Fibroblast of villous mesenchyme (primary cell): ENCODE data around the gene TSPAN14. TPM values are rescaled to one million over a fixed set of nuclear protein-coding genes. Genes with fewer than 3 reads are reported as not detected.

Experiments used
- DNase-seq: peaks from one replicate; pipeline ENCODE4 v3.0.0-alpha.2; 2010; ENCODE audit warnings: low read depth
- H3K4me3 ChIP-seq: 2 replicates; pipeline ENCODE4 v1.5.1; 2011; ENCODE audit warnings: low read depth, mild to moderate bottlenecking, low read length
- total RNA-seq: library from RNA; depleted of rRNA; stranded (reverse); fragments of >200 nt; gene quantifications from 2 replicates; pipeline ENCODE4 v1.2.3, GENCODE V29; 2012
- TF ChIP-seq, protein P1 (sequence below): IDR thresholded peaks from 2 replicates; pipeline ENCODE4 v1.5.1; 2012; ENCODE audit warnings: low read depth, mild to moderate bottlenecking, low read length; ENCODE audit not compliant: insufficient read depth

TSPAN14 gene
- total RNA-seq, 1 donor = 51.4 TPM

DNA sequence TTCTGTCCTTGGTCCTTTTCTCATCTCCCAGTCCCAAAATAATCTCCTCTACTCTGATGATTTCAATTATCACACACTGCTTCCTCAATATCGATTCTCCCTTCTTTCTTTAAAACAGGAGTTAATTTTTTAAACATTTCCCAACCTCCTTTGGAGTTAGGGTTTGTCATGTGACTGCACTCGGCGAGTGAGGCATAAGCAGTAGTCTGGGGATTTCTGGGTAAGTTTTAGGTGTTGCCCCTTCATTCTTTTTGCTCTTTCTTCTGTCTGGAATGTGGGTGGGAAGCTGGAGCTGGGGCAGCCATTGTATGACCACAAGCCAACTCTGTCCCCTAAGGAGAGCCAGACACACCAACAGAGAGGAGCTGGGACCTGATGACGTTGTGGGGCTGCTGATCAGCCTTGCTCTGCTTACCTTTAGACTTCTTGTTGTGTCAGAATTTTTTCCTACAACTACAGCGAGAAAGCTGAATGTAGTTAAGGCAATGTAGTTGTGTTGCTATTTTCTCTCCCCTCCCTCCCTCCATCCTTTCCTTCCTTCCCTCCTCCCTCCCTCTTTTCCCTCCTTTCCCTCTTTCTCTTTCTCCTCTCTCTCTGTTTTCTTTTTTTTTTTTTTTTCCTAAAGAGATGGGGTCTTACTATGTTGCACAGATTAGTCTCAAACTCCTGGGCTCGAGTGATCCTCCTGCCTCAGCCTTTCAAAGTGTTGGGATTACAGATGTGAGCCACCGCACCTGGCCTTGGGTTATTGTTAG, 6.5 kb upstream of the TSPAN14 start:
- TF ChIP-seq, protein P1, sequence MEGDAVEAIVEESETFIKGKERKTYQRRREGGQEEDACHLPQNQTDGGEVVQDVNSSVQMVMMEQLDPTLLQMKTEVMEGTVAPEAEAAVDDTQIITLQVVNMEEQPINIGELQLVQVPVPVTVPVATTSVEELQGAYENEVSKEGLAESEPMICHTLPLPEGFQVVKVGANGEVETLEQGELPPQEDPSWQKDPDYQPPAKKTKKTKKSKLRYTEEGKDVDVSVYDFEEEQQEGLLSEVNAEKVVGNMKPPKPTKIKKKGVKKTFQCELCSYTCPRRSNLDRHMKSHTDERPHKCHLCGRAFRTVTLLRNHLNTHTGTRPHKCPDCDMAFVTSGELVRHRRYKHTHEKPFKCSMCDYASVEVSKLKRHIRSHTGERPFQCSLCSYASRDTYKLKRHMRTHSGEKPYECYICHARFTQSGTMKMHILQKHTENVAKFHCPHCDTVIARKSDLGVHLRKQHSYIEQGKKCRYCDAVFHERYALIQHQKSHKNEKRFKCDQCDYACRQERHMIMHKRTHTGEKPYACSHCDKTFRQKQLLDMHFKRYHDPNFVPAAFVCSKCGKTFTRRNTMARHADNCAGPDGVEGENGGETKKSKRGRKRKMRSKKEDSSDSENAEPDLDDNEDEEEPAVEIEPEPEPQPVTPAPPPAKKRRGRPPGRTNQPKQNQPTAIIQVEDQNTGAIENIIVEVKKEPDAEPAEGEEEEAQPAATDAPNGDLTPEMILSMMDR = no peak
- no peak for DNase-seq
- H3K4me3 ChIP-seq = no peak overlapping the region

DNA sequence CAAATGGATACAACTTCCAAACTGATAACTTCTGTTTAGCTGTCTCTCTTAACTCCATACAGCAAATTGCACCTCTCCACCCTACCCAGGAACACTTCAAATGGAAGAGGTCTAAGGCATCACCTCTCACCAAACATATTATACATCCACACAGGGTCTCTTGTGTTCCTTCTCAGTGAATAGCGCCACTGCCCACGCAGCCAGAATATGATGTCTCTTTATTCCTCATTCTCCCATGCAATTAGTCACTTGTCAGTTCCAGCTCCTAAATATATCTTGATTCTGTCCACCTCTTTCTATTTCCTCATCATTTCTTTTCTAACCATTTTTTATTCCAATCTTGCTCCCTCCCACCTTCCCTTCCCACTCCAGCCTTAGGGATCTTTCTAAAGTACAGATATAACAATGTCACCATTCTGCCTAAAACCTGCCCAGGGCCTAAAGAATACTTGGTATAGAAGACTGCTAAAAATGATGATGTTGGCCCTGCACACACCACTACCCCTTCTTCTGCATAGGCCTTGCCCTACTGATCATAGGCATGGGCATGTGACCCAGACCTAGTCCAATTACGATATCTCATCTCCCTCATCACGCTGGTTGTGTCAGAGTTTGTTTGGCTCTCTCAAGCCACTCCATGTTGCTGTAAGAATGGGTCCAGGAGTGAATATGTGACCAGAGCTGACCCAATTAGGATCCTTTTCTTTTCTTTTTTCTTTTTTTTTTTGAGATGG, 5.7 kb upstream of the TSPAN14 start:
- TF ChIP-seq, protein P1 = no peak
- DNase-seq = no peak
- no peak overlapping the region for H3K4me3 ChIP-seq

DNA sequence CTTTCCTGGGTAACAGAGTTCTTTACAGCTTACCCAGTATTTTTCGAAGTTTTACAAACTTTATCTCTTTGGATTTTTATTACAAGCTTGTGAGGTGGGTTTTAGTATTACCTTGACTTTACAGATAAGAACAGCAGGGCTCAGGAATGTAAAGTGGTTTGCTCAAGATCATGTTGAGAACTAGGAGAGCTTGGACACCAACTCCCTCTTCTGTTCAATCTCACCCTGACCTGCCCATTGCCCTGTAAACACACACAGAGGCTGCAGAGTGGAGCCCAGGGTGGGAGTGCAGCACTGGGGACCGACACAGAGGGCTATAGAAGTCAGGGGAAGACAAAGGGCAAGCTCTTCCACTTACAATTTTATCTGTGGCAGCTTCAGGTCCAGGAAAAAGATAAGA, 4.6 kb upstream of the TSPAN14 start:
- DNase-seq = no peak
- no peak overlapping the region for H3K4me3 ChIP-seq
- TF ChIP-seq, protein P1 = no peak

DNA sequence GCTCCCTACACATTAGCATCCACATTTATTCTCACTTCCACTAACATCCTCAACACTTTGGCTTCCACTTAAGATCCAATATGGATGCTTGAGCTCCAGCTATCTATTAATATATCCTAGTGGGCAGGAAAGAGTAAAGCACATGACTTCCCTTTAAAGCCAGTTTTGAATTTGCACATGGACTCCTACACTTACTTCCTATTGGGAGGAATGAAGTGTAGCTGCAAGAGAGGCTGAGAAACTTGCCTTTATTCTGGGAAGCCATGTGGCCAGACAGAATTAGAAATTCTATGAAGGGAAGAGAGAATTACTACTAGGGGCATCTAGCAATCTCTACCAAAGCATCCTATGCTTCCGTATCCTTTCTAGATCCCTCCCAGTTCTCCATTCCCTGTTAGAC, 3.0 kb upstream of the TSPAN14 start:
- TF ChIP-seq, protein P1 = no peak
- DNase-seq = no peak
- H3K4me3 ChIP-seq = no peak overlapping the region

DNA sequence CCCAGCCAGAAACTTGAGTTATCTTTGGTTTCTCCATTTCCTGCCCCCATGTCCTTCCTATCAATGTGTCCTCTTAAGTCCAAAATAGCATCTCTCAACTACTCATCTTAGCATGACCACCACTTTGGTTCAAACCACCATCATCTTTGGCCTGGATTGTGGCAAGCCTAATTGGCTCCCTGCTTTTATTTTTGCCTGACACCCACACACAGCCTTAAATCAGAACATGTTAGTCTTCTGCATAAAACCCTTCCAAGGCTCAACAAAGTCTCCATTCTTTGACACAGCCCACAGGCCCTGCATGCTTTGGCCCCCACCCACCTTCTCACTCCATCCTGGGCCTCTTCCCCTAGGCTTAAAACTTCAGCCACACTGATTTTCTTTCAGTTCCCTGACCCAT, 2.0 kb upstream of the TSPAN14 start:
- H3K4me3 ChIP-seq = no peak overlapping the region
- TF ChIP-seq, protein P1 = no peak
- no peak for DNase-seq

DNA sequence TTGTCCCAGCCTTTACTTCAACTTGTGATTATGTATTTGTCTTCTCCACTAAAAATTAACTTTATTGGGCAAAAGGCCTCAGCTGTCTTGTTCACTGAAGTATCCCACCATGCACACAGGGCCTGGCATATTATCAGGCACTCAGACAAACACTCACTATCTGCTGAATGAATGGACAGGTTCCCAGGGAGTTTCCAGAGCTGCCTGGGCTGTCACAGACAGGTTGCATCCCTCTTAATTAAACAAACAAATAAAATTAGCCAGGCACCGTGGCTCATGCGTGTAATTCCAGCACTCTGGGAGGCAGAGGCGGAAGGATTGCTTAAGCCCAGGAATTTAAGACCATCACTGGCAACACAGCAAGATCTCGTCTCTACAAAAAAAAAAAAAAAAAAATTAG, 1.5 kb upstream of the TSPAN14 start:
- TF ChIP-seq, protein P1 = no peak
- H3K4me3 ChIP-seq = no peak overlapping the region
- no peak for DNase-seq
